NCI-H748 treated with DMSO at 0.1 percent for 48 hours (cell line): ENCODE data around the gene ZNF433.

Experiments
- DNase-seq: peaks from one replicate; lab custom pipeline; 2025; lab: John Stamatoyannopoulos, UW

The ZNF433 gene

DNA sequence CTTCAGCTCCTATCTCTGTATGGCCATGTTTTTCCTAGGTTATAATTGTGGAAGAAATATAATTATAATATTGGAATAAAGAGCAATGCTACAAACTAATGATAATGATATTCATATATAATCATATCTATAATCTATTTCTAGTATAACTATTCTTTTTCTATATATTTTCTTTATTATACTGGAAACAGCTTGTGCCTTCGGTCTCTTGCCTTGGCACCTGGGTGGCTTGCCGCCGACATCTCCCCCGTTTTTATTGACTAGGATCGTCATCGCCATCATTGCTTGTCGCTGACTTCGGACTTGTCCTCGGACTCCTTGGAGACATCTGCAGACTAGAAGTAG lies 46.4 kb downstream of the ZNF433 start:
- no peak for DNase-seq

DNA sequence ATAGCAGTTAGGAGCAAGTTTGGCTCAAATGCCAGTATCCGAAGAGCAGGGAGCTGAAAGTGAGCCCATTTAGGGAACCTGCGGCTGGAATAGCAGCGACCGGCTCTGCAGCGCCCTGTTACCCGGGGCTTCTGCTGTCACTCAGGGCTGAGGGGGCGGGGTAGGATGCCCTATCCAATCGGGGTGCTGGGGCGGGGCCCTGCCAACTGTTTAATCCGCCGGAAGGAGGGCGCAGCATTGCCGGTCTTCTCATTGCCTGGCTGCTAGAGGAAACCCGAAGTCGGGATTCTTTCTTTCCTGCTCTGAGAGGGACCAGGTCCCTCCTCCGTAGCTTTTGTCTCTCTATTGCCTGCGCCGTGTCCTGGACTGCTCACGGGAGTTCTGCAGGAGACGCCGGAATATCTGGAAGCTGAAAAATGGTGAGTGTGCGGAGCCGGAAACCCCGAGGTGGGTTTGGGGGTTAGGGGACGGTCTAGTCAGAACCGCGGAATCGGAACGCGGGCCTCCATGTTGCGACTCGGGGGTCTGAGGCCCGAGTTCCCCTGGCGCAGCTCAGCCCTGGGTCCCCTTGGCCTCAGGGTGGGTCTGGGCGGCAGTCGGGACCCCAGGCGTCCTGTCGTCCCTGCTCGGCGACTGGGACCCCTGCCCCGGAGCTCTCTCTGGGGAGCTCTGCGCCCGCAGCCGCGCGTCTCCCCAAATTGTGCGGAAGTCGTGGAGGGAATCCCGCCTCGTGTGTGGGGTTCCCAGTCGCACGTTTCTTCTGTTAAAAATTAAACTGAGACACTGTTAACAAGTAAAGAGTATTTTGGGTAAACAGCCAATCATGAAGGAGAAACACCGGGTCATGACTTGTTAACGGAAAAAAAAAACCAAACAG lies 47.8 kb downstream of the ZNF433 start:
- peak; percentile 64 for DNase-seq

DNA sequence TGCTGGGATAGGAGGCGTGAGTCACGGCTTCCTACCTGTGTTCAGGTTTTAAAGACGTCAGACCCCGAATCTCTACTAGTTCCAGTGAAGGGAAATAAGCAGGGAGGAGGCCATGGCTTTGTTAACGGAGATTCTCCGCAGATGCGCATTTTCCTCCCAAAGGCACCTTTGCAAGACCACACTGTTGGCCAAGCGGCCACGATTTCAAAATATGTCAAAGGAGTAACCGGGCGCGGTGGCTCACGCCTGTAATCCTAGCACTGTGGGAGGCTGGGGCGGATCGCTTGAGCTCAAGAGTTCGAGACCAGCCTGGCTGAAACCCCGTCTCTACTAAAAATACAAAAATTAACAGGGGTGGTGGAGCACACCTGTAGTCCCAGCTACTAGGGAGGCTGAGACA lies 48.7 kb downstream of the ZNF433 start:
- no peak for DNase-seq

DNA sequence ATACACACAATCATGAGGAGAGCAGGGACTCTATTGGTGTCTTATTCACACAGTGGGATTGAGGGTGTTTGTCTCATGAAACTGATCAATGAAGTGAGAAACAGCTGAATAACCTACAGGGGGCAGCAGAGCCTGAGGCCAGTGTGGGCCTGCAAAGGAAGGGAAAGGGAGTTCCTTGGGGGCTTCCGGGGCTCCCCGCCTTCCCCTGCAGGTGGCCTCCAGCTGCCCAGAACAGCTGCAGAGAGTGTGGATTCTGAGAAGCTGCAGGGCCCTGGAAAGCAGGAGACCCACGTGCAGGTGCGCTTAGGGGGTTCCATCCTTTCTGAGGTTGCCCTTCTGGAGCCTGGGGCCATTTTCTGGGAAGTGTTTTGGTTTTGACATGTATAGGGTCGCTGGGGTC lies 50.5 kb downstream of the ZNF433 start:
- DNase-seq: no peak

DNA sequence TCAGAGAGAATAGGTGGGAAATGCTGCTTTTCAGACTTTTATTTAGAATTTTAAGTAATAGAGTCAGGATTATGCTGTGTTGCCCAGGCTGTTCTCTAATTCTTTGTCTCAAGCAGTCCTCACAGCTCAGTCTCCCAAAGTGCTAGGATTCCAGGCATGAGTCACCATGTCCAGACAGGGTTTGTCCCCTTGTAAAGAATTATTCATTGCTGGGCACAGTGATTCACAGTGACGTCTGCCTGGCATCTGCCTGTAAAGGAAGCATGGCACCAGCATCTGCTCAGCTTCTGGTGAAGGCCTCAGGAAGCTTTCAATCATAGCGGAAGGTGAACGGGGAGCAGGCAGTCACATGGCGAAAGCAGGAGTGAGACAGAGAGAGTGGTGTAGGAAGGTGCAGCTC lies 53.0 kb downstream of the ZNF433 start:
- DNase-seq: no peak

DNA sequence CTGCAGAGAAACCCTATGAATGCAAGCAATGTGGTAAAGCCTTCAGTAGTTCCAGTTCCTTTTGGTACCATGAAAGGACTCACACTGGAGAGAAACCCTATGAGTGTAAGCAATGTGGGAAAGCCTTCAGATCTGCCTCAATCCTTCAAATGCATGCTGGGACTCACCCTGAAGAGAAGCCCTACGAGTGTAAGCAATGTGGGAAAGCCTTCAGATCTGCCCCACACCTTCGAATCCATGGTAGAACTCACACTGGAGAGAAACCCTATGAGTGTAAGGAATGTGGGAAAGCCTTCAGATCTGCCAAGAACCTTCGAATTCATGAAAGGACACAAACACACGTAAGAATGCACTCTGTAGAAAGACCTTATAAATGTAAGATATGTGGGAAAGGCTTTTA lies 56.0 kb downstream of the ZNF433 start:
- DNase-seq: no peak

DNA sequence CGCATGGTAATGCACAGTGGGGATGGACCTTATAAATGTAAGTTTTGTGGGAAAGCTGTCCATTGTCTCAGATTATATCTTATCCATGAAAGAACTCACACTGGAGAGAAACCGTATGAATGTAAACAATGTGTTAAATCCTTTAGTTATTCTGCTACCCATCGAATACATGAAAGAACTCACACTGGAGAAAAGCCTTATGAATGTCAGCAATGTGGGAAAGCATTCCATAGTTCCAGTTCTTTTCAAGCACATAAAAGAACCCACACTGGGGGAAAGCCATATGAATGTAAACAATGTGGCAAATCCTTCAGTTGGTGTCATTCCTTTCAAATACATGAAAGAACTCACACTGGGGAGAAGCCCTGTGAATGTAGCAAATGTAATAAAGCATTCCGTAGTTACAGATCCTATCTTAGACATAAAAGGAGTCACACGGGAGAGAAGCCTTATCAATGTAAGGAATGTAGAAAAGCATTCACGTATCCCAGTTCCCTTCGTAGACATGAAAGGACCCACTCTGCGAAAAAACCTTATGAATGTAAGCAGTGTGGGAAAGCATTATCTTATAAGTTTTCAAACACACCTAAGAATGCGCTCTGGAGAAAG lies 56.9 kb downstream of the ZNF433 start:
- DNase-seq: no peak

DNA sequence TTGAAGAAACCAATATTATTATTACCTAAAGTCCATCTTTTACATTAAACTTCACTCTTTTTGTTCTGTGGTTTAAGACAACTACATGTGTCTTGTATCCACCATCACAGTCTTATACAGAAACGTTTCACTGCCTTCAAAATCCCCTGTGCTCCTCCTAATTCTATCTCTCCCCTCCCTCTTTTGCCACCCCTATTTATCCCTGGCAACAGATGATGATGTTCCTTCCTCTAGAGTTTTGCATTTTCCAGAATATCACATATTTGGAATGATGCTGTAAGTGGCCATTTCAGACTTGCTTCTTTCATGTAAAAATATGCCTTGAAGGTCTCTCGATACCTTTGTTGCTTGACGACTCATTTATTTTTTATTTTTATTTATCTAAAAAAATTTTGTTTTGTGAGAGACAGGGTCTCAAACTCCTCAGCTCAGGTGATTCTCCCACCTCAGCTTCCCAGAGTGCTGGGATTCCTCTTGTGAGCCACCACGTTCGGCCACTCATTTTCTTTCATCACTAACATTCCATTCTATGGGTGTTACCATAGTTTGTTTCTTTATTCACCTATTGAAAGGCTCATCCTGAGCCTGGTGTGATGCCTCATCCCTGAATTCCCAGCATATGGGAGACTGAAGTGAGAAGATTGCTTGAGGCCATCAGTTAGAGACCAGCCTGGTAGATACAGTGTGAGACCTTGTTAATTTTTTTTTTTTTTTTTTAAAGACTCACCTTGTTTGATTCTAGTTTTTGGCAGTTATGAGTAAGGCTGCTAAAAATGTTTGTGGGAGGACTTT lies 62.3 kb downstream of the ZNF433 start:
- no peak for DNase-seq

DNA sequence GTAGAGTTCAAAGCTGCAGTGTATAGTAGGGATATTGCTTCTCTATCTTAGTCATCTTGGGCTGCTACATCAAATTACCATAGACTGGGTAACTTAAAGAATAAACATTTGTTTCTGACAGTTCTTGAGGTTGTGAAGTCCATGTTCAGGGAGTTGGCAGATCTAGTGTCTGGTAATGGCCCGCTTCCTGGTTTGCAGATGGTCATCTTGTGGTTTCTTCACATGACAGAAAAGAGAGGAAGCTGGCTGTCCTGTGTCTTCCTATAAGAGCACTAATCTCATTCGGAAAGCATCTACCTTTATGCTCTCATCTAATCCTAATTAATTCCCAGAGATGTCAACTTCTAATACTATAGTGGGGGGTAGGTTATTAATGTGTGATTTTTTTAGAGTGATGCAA lies 64.4 kb downstream of the ZNF433 start:
- DNase-seq: no peak

DNA sequence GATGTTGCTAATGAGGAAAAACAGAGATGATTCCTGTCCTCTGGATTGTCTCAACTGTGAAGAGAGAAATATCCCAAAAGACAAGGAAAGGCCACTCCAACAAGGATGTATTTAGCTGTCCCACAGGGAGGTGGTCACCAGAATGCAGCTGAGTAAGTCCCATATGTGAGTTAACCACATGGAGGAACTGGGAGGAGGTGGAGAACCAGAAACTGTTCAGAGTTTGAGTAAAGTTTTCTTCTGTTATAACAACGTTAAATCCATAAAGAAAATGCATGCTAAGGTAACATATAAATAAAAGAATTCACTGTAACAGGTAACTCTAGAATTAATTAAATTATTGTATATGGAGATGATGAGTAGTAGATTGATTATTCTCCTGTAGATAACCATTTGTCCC lies 65.3 kb downstream of the ZNF433 start:
- DNase-seq: no peak

DNA sequence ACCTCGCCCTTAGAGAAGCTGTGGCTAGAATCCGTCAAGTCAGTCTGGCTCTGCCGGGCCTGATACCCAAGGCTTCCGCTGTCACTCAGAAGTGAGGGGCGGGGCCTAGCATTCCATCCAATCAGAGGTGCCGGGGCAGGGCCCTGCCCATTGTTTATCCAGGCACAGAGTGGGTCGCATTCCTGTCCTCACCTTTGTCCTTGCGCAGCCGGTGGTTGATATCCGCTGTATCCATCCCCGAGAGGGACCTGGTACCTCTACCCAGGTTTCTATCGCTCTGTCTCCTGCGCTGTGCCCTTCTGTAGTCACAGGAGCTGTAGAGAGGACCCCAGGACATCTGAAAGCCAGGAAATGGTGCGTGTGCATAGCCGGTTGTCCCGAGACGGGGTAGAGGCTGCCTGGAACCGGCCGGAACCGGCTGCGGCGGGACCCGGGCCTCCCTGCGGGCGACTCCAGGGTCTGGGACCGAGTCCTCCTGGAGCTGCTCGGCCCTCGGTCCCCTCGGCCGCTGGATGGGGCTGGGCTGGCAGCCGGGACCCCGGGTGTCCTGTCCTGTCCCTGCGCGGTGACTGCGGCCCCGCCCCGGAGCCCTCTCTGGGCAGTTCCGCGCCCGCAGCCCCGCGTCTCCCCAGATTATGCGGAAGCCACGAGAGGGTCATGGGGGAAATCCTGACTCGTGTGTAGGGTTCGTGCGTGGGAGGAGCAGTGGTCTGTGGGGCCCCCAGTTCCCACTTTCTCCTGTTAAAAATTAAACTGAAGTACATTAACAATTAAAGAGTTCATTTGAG lies 70.4 kb downstream of the ZNF433 start, which contains the start of gene ZNF763:
Gene ZNF763 (plus strand): TSS at position 183 of the 788 bp plus-strand sequence. CDS start 169 bp downstream, at position 352.
- DNase-seq: peak; percentile 52
